ENCODE data around the gene PCDH9. TPM values are rescaled to one million over a fixed set of nuclear protein-coding genes. Genes with fewer than 3 reads are reported as not detected.

Gene PCDH9
- total and polyA plus RNA-seq, 2 of the 4 experiments (the other 2 are of a cell fraction) = 2.2 to 10.2 TPM

- Histone ChIP-seq H3K4me2 (ENCODE audit: low read depth, low read length) (peak overlapping the region; percentile 77), H3K56ac (ENCODE audit: extremely low read depth, insufficient read depth, low read length) (peak overlapping the region; percentile 47; the same call in 1 of the 2 replicates), H4K8ac (ENCODE audit: low read depth in 2 of 2, low read length in 2 of 2) (peak overlapping the region; percentile 29 to 68; a peak in 2 of 4 replicates), H2BK20ac (ENCODE audit: low read depth, low read length) (peak overlapping the region; percentile 72), H2AK9ac (replicated peaks; ENCODE audit: low read depth, low read length, poor library complexity) (no peak overlapping the region), H2BK15ac (ENCODE audit: low read depth, low read length) (peak overlapping the region; percentile 84), H3K23ac (ENCODE audit: low read depth, low read length) (peak overlapping the region; percentile 77; the same call in 1 of the 2 replicates), H4K20me1 (ENCODE audit: insufficient read depth, low read length) (no peaks in the 10 kb centered on the region), H3K4me3 (ENCODE audit: insufficient read depth, low read depth, low read length) (no peak overlapping the region), H4K5ac (ENCODE audit: low read depth, low read length) (0 out of 2 replicates have a peak overlapping the region, but pooled peaks have one; percentile 20), H3K9me3 (ENCODE audit: control insufficient read depth, insufficient read depth, low read length) (no peaks in the 10 kb centered on the region), H2AFZ (replicated peaks; ENCODE audit: low read length, poor library complexity) (peak overlapping the region; percentile 83), H3K27me3 (ENCODE audit: control insufficient read depth, insufficient read depth, low read length) (no peaks in the 10 kb centered on the region), H3K18ac (ENCODE audit: low read depth, low read length) (peak overlapping the region; percentile 42; the same call in 1 of the 2 replicates), H3K79me1 (ENCODE audit: low read depth in 1 of 2, low read length in 2 of 2) (no peaks in the 10 kb centered on the region), H2BK120ac (ENCODE audit: low read depth, low read length) (peak overlapping the region; percentile 65), H3K9ac (ENCODE audit: low read depth, low read length) (no peak overlapping the region), H3K14ac (replicated peaks; ENCODE audit: low read depth, low read length) (peak overlapping the region; percentile 75), H3K4me1 (ENCODE audit: control insufficient read depth, insufficient read depth, low read length) (peaks cover 10% of the 10 kb centered on the region; the same call in 1 of the 2 replicates), H3K4ac (ENCODE audit: low read depth, low read length) (peak overlapping the region; percentile 43; the same call in 1 of the 2 replicates), H3K27ac (ENCODE audit: insufficient read depth, low read length) (no peak overlapping the region; the same call in 1 of the 2 replicates), H4K91ac (ENCODE audit: insufficient read depth, low read depth, low read length) (no peak overlapping the region; the same call in 1 of the 2 replicates), H2AK5ac (ENCODE audit: low read depth, low read length) (peak overlapping the region; percentile 53; the same call in 1 of the 2 replicates), H3K36me3 (ENCODE audit: control insufficient read depth, insufficient read depth, low read length) (no peaks in the 10 kb centered on the region), H3K9me1 (ENCODE audit: insufficient read depth, low read length) (peaks cover 6% of the 10 kb centered on the region), H2BK5ac (ENCODE audit: low read depth, low read length, poor library complexity, severe bottlenecking) (peak overlapping the region; percentile 51)
- BruUV-seq (replicated peaks) = no TSS peak
- intact Hi-C loops (cut with micrococcal nuclease) = no loop called here
- dilution Hi-C loops (cut with HindIII; ENCODE audit: low sequenced_read_pairs, unreplicated experiment) = no loop called here
- in situ Hi-C loops (cut with MboI; ENCODE audit: low sequenced_read_pairs) = no loop called here
- ChIA-PET CTCF (interaction anchor here (0.6 kb wide), 1 partner anchor 708 kb away, joined by 11 read pairs; no protein-coding TSS in a partner anchor), POLR2A (ENCODE audit: unreplicated experiment) (interaction anchor here (0.6 kb wide), 1 partner anchor 333 kb away, joined by 9 read pairs; no protein-coding TSS in a partner anchor)
- DNase-seq (peak; percentile 75), ATAC-seq (ENCODE audit: low read depth) (peak; percentile 67)
- TF ChIP-seq MAFK (IDR thresholded peaks at IDR 0.05; ENCODE audit: low read depth, low read length) (no peak), FOS (IDR thresholded peaks at IDR 0.05; ENCODE audit: low read depth, low read length) (peak; percentile 60; the same call in 1 of the 2 replicates), MXI1 (IDR thresholded peaks at IDR 0.05; ENCODE audit: borderline replicate concordance, low read depth, low read length) (no peak), BHLHE40 (IDR thresholded peaks at IDR 0.05; ENCODE audit: low read depth, low read length) (no peak), POLR2A (IDR thresholded peaks at IDR 0.05; ENCODE audit: low read depth, low read length) (0 out of 2 replicates have a peak, but pooled peaks have one; percentile 34), NFE2L2 (IDR thresholded peaks at IDR 0.05; ENCODE audit: low read depth, low read length) (no peak), RFX5 (IDR thresholded peaks at IDR 0.05; ENCODE audit: low read depth, low read length) (0 out of 2 replicates have a peak, but pooled peaks have one; percentile 12), MAZ (IDR thresholded peaks at IDR 0.05; ENCODE audit: borderline replicate concordance, low read depth, low read length) (no peak)
- no CpG with 5 or more reads among the region's 7 CpGs for WGBS, 2 experiments (ENCODE audit: extremely low coverage in 2 of 2, insufficient read length in 1 of 2)
These were observed 570.3 kb downstream of the PCDH9 start for GRCh38 chr13:66659701-66660467.

Data from IMR-90 (cell line).